Lung (tissue), 12 donors: Measurements from ENCODE around the gene COL4A2. TPM values are rescaled to one million over a fixed set of nuclear protein-coding genes. Genes with fewer than 3 reads are reported as not detected.

Experiments used
- ATAC-seq: fragments of 200-7000 bp; cut with Tn5 transposase; one replicate; pipeline ENCODE4 v1.9.1; 2020; ENCODE audit warnings: moderate number of reproducible peaks; ENCODE audit not compliant: insufficient read depth, low FRiP score
- DNase-seq, 3 donors: peaks; one replicate each; pipeline ENCODE4 v3.0.0-alpha.2; 2013 to 2017
- H3K27ac ChIP-seq, 2 donors: one replicate each; pipeline ENCODE4 v1.5.1; 2013; ENCODE audit warnings: mild to moderate bottlenecking in 2 of 2, moderate library complexity in 2 of 2, control low read depth in 1 of 2, inconsistent platforms in 1 of 2, low read depth in 1 of 2, low read length in 1 of 2
- H3K27me3 ChIP-seq, 3 donors: one replicate each; pipeline ENCODE4 v1.5.1; 2013; ENCODE audit warnings: low read length in 2 of 3; ENCODE audit not compliant: control insufficient read depth in 3 of 3, insufficient read depth in 3 of 3
- H3K36me3 ChIP-seq, 4 donors: one replicate each; pipeline ENCODE4 v1.5.1; 2013; ENCODE audit warnings: low read length in 4 of 4, mild to moderate bottlenecking in 1 of 4, moderate library complexity in 1 of 4; ENCODE audit not compliant: control insufficient read depth in 4 of 4, insufficient read depth in 4 of 4
- H3K4me1 ChIP-seq, 5 donors: one replicate each; pipeline ENCODE4 v1.5.1; 2013; ENCODE audit warnings: low read length in 5 of 5, mild to moderate bottlenecking in 2 of 5, moderate library complexity in 1 of 5; ENCODE audit not compliant: control insufficient read depth in 5 of 5, insufficient read depth in 5 of 5
- H3K4me3 ChIP-seq: one replicate; pipeline ENCODE4 v1.5.1; 2013; ENCODE audit warnings: mild to moderate bottlenecking, control low read depth, moderate library complexity
- H3K9ac ChIP-seq, 2 donors: one replicate each; pipeline ENCODE4 v1.5.1; 2013; ENCODE audit warnings: low read length in 2 of 2, control low read depth in 1 of 2; ENCODE audit not compliant: insufficient read depth in 1 of 2
- H3K9me3 ChIP-seq, 4 donors: one replicate each; pipeline ENCODE4 v1.5.1; 2013; ENCODE audit warnings: low read length in 3 of 4, mild to moderate bottlenecking in 1 of 4, moderate library complexity in 1 of 4; ENCODE audit not compliant: control insufficient read depth in 4 of 4, insufficient read depth in 3 of 4
- CTCF ChIP-seq: IDR thresholded peaks from 2 replicates; pipeline ENCODE4 v1.5.1; 2012; ENCODE audit warnings: mild to moderate bottlenecking; ENCODE audit errors: control extremely low read depth, extremely low read depth
- WGBS, 2 donors: extraction: QIAGEN DNeasy Blood & Tissue Kit; methylation state at CpG; one replicate each; pipeline ENCODE4 v1.1.7; 2013; 5-methylcytosine and 5-hydroxymethylcytosine counted together
- polyA plus RNA-seq, 2 donors: library from polyadenylated mRNA; stranded (reverse); fragments of 200-250 nt; gene quantifications; one replicate each; pipeline ENCODE4 v1.2.1, GENCODE V29; 2013
- total RNA-seq, 2 donors: library from RNA; depleted of rRNA in 1 of 2; stranded (reverse); fragments of >200 nt in 1 of 2; gene quantifications; one replicate each; pipeline ENCODE4 v1.2.1, GENCODE V29; 2014 to 2021
- donor health status: control.
- donor health status: control.
- donor health status: Bipolar disorder and iron deficiency.
- donor health status: healthy.
- donor health status: DM: yes; HTN: yes; CAD: no.

COL4A2 gene
- total and polyA plus RNA-seq, 4 donors = 169 to 627 (median 339) TPM

GRCh38 chr13:110264685-110265275 lies 42.3 kb upstream of the COL4A2 start:
- Histone ChIP-seq H3K27ac (peak overlapping the region in 1 of 2 donors; percentile 40), H3K9me3 (no peaks in the 10 kb centered on the region), H3K36me3 (no peaks in the 10 kb centered on the region), H3K4me1 (peaks cover 11 to 56% (median 26%) of the 10 kb centered on the region in 5 donors), H3K27me3 (no peaks in the 10 kb centered on the region), H3K4me3 (no peak overlapping the region), H3K9ac (no peak overlapping the region)
- WGBS, 2 donors = 85% methylated on average over 11 to 12 of the region's 12 CpGs
- no peak for ATAC-seq
- DNase-seq = no peak
- TF ChIP-seq CTCF = no peak

GRCh38 chr13:110265341-110265681 lies 41.8 kb upstream of the COL4A2 start:
- peaks cover 11 to 56% (median 26%) of the 10 kb centered on the region in 5 donors for H3K4me1 ChIP-seq

GRCh38 chr13:110265682-110266430 lies 41.2 kb upstream of the COL4A2 start:
- TF ChIP-seq CTCF = no peak
- DNase-seq (peak; percentile 78 to 84 (median 79)), ATAC-seq (no peak)
- no peak overlapping the region for H3K9ac ChIP-seq
- H3K9me3 ChIP-seq = no peaks in the 10 kb centered on the region
- H3K27me3 ChIP-seq = no peaks in the 10 kb centered on the region
- H3K36me3 ChIP-seq = no peaks in the 10 kb centered on the region
- peaks cover 12 to 56% (median 26%) of the 10 kb centered on the region in 5 donors for H3K4me1 ChIP-seq
- peak overlapping the region; percentile 45 to 75 for H3K27ac ChIP-seq
- no peak overlapping the region for H3K4me3 ChIP-seq
- WGBS, 2 donors = 54 to 59% methylated on average over 38 of the region's 38 CpGs

More at GRCh38 chr13:110265341-110265681, 41.8 kb upstream of the COL4A2 start:
- TF ChIP-seq CTCF = no peak
- Histone ChIP-seq H3K9me3 (no peaks in the 10 kb centered on the region), H3K9ac (no peak overlapping the region), H3K36me3 (no peaks in the 10 kb centered on the region), H3K27ac (peak overlapping the region in 1 of 2 donors; percentile 75), H3K27me3 (no peaks in the 10 kb centered on the region), H3K4me3 (no peak overlapping the region)
- ATAC-seq = no peak
- DNase-seq = peak in 2 of 3 donors; percentile 41 to 46
- 51 to 56% methylated on average over 6 of the region's 6 CpGs for WGBS, 2 donors
